Caco-2 (cell line): ENCODE results near the gene FAM89A. TPM values are rescaled to one million over a fixed set of nuclear protein-coding genes. Genes with fewer than 3 reads are reported as not detected.
"Not testable (repeated sequence)": the region's sequence is repeated elsewhere in the genome, so short reads cannot be mapped to it uniquely, and the experiment has no call there.

Experiments
- BruUV-seq: library from RNA; stranded (reverse); fragments of 400-500 nt; replicated peaks from 2 replicates; lab custom pipeline; 2021; lab: Mats Ljungman, UMichigan
- CTCF ChIA-PET: fragments of 300-600 bp; sonication (Branson Sonifier 250); formaldehyde crosslinking; loops from one replicate; lab custom pipeline; 2022; ENCODE audit warnings: antibody characterized with exemption; lab: Charles Lee
- POLR2A ChIA-PET: fragments of 300-600 bp; sonication (Branson Sonifier 250); formaldehyde crosslinking; loops from one replicate; lab custom pipeline; 2022; ENCODE audit warnings: antibody characterized with exemption; lab: Charles Lee
- DNase-seq, 2 experiments: peaks; one replicate each; pipeline versions ENCODE4 v3.0.0 to v3.0.0-alpha.2; 2020 to 2022
- H3K27me3 ChIP-seq: replicated peaks from 2 replicates; pipeline ENCODE4 v1.6.0; 2011; ENCODE audit warnings: low read length; ENCODE audit not compliant: control insufficient read depth, insufficient read depth
- H3K36me3 ChIP-seq: 2 replicates; pipeline ENCODE4 v1.5.1; 2011; ENCODE audit warnings: low read length; ENCODE audit not compliant: control insufficient read depth, insufficient read depth
- H3K4me1 ChIP-seq: fragments of 250-450 bp; sonication (Bioruptor Pico); 2 replicates; pipeline ENCODE4 v1.5.1; 2020; ENCODE audit warnings: mild to moderate bottlenecking
- H3K4me3 ChIP-seq: 2 replicates; pipeline ENCODE4 v1.5.1; 2011; ENCODE audit warnings: low read depth, mild to moderate bottlenecking, control low read depth, low read length
- H3K9me3 ChIP-seq: fragments of 250-450 bp; sonication (Bioruptor Pico); 2 replicates; pipeline ENCODE4 v1.5.1; 2020; ENCODE audit warnings: mild to moderate bottlenecking, moderate library complexity
- H3K27ac Mint-ChIP-seq: one replicate; pipeline ENCODE4 v1.8.0; 2022; ENCODE audit warnings: mixed read lengths; ENCODE audit not compliant: unreplicated experiment
- H3K27me3 Mint-ChIP-seq: one replicate; pipeline ENCODE4 v1.8.0; 2022; ENCODE audit warnings: mixed read lengths; ENCODE audit not compliant: insufficient read depth, unreplicated experiment
- H3K36me3 Mint-ChIP-seq: one replicate; pipeline ENCODE4 v1.8.0; 2022; ENCODE audit warnings: mild to moderate bottlenecking, mixed read lengths; ENCODE audit not compliant: insufficient read depth, unreplicated experiment
- H3K4me1 Mint-ChIP-seq: one replicate; pipeline ENCODE4 v1.8.0; 2022; ENCODE audit warnings: low read depth, mixed read lengths; ENCODE audit not compliant: unreplicated experiment
- H3K4me3 Mint-ChIP-seq: one replicate; pipeline ENCODE4 v1.8.0; 2022; ENCODE audit warnings: mild to moderate bottlenecking, moderate library complexity, mixed read lengths; ENCODE audit not compliant: unreplicated experiment
- H3K9me3 Mint-ChIP-seq: one replicate; pipeline ENCODE4 v1.8.0; 2022; ENCODE audit warnings: mixed read lengths; ENCODE audit not compliant: unreplicated experiment
- intact Hi-C: fragments of 100-400 bp; cut with micrococcal nuclease; formaldehyde crosslinking; loops from one replicate; pipeline ENCODE4 v1.10.0; 2022; ENCODE audit not compliant: unreplicated experiment
- total RNA-seq: library from RNA; stranded (reverse); gene quantifications from 2 replicates; pipeline ENCODE4 v1.2.3, GENCODE V29; 2022
- TF ChIP-seq, protein P1 (sequence below), 2 experiments: fragments of 200-600 bp in 1 of 2; IDR thresholded peaks; 1 replicate in 1 of 2; 2 replicates in 1 of 2; pipeline versions ENCODE4 v1.5.1 to v1.8.0; 2011 to 2022; ENCODE audit warnings: antibody characterized with exemption in 1 of 2, control low read depth in 1 of 2, inconsistent platforms in 1 of 2, low read depth in 1 of 2, low read length in 1 of 2, mild to moderate bottlenecking in 1 of 2, moderate library complexity in 1 of 2; ENCODE audit not compliant: insufficient read depth in 1 of 2, severe bottlenecking in 1 of 2, unreplicated experiment in 1 of 2

Gene FAM89A
- total RNA-seq, 1 experiment from 2014 or later, result 44.2 TPM

DNA sequence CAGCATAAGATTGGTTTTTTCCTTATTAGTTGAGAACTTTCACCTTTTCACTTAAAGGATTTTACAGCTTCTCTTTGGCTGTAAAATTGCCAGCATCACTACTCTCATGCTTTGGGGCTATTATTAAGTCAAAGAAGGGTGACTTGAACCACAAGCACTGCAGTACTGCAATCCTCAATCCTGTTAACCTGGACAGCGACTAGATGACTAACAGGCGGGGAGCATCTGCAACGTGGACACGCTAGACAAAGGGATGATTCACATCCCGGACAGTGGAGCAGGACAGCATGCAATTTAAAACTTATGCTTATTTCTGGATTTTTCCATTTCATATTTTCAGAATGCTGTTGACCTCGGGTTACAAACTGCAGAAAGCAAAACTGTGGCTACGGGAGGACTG lies 53.1 kb downstream of the FAM89A start:
- H3K4me1 Mint-ChIP-seq, result peaks cover 25% of the 10 kb centered on the region
- DNase-seq, result no peak
- H3K27me3 Mint-ChIP-seq, result no peaks in the 10 kb centered on the region
- ChIA-PET CTCF (no interaction called here), POLR2A (interaction anchor here (0.6 kb wide), 1 partner anchor 118 kb away, joined by 3 read pairs; no protein-coding TSS in a partner anchor)
- BruUV-seq, result no TSS peak
- no peaks in the 10 kb centered on the region for H3K36me3 ChIP-seq
- TF ChIP-seq, protein P1, sequence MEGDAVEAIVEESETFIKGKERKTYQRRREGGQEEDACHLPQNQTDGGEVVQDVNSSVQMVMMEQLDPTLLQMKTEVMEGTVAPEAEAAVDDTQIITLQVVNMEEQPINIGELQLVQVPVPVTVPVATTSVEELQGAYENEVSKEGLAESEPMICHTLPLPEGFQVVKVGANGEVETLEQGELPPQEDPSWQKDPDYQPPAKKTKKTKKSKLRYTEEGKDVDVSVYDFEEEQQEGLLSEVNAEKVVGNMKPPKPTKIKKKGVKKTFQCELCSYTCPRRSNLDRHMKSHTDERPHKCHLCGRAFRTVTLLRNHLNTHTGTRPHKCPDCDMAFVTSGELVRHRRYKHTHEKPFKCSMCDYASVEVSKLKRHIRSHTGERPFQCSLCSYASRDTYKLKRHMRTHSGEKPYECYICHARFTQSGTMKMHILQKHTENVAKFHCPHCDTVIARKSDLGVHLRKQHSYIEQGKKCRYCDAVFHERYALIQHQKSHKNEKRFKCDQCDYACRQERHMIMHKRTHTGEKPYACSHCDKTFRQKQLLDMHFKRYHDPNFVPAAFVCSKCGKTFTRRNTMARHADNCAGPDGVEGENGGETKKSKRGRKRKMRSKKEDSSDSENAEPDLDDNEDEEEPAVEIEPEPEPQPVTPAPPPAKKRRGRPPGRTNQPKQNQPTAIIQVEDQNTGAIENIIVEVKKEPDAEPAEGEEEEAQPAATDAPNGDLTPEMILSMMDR (IDR thresholded peaks at IDR 0.05; ENCODE audit: insufficient read depth in 1 of 2, low read depth in 1 of 2, low read length in 1 of 2, severe bottlenecking in 1 of 2, unreplicated experiment in 1 of 2), result no peak
- H3K36me3 Mint-ChIP-seq, result peaks cover 6% of the 10 kb centered on the region
- intact Hi-C loops, result no loop called here
- H3K4me3 ChIP-seq, result no peak overlapping the region
- H3K4me1 ChIP-seq, result peaks cover 21% of the 10 kb centered on the region
- H3K27ac Mint-ChIP-seq, result no peak overlapping the region
- no peaks in the 10 kb centered on the region for H3K27me3 ChIP-seq
- no peaks in the 10 kb centered on the region for H3K9me3 ChIP-seq
- H3K4me3 Mint-ChIP-seq, result no peak overlapping the region
- no peaks in the 10 kb centered on the region for H3K9me3 Mint-ChIP-seq

DNA sequence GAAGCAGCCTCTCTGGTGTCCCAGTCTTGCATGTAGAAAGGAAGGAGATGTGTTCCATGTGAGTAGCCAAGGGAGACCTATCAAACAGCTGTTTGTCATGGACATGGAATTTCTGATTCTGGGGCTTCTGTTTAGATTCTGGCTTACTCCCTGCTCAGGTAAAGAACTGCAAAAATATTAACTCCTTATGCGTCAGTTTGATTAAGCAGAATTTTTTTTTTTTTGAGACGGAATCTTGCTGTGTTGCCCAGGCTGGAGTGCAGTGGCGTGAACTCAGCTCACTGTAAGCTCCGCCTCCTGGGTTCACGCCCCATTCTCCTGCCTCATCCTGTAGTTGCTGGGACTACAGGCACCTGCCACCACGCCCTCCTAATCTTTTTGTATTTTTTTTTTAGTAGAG lies 54.3 kb downstream of the FAM89A start:
- 0 out of 2 replicates have a peak, but pooled peaks cover 1% of the 10 kb centered on the region for H3K36me3 ChIP-seq
- Mint-ChIP-seq H3K27me3 (no peaks in the 10 kb centered on the region), H3K36me3 (peaks cover 6% of the 10 kb centered on the region), H3K27ac (no peak overlapping the region), H3K9me3 (no peaks in the 10 kb centered on the region), H3K4me3 (no peak overlapping the region), H3K4me1 (peaks cover 14% of the 10 kb centered on the region)
- intact Hi-C loops, result no loop called here
- DNase-seq, result no peak
- no TSS peak for BruUV-seq
- POLR2A ChIA-PET, result no interaction called here
- CTCF ChIA-PET, result interaction anchor here (0.6 kb wide), 1 partner anchor 269 kb away, joined by 3 read pairs; no protein-coding TSS in a partner anchor
- H3K9me3 ChIP-seq, result no peaks in the 10 kb centered on the region
- H3K4me1 ChIP-seq, result peaks cover 21% of the 10 kb centered on the region
- H3K4me3 ChIP-seq, result no peak overlapping the region
- TF ChIP-seq, protein P1 (IDR thresholded peaks at IDR 0.05; ENCODE audit: insufficient read depth in 1 of 2, low read depth in 1 of 2, low read length in 1 of 2, severe bottlenecking in 1 of 2, unreplicated experiment in 1 of 2), result no peak
- no peaks in the 10 kb centered on the region for H3K27me3 ChIP-seq

GRCh38 chr1:230984622-230985515 lies 55.2 kb downstream of the FAM89A start:
- H3K9me3 Mint-ChIP-seq, H3K27me3 ChIP-seq, POLR2A ChIA-PET, H3K36me3 ChIP-seq, intact Hi-C loops, H3K4me3 ChIP-seq, DNase-seq, H3K27me3 Mint-ChIP-seq, H3K9me3 ChIP-seq, H3K36me3 Mint-ChIP-seq, BruUV-seq: not testable (repeated sequence)
- peaks cover 21% of the 10 kb centered on the region for H3K4me1 ChIP-seq
- CTCF ChIA-PET, result interaction anchor here (0.6 kb wide), 2 partner anchors 105 to 268 kb away, joined by 3 to 5 read pairs; no protein-coding TSS in a partner anchor
- peak overlapping the region; percentile 11 for H3K4me3 Mint-ChIP-seq
- H3K4me1 Mint-ChIP-seq, result peaks cover 14% of the 10 kb centered on the region
- peak overlapping the region; percentile 10 for H3K27ac Mint-ChIP-seq
